Peyer's patch (tissue), 4 donors: Measurements from ENCODE around the gene GALNT13.

Experiments
- CTCF ChIP-seq, 6 experiments: fragments of 450-650 bp in 4 of 6; fragments of 200-600 bp in 2 of 6; sonication (generic) in 1 of 6; IDR thresholded peaks; one replicate each; pipeline ENCODE4 v1.5.1; 2017 to 2019; ENCODE audit warnings: antibody characterized with exemption in 6 of 6, mild to moderate bottlenecking in 3 of 6, moderate library complexity in 1 of 6
- POLR2A ChIP-seq, 2 donors: fragments of 450-650 bp; IDR thresholded peaks; one replicate each; pipeline ENCODE4 v1.5.1; 2017; ENCODE audit warnings: antibody characterized with exemption in 2 of 2, mild to moderate bottlenecking in 2 of 2, moderate library complexity in 2 of 2

GRCh38 chr2:153870308-153870707 is 1.4 kb upstream of the GALNT13 start:
- TF ChIP-seq CTCF (IDR thresholded peaks at IDR 0.05) (peak in 3 of 6 experiments; percentile 18 to 30 (median 27)), POLR2A (IDR thresholded peaks at IDR 0.05) (no peak)
